ENCODE results near the gene NECAB3.

DNA sequence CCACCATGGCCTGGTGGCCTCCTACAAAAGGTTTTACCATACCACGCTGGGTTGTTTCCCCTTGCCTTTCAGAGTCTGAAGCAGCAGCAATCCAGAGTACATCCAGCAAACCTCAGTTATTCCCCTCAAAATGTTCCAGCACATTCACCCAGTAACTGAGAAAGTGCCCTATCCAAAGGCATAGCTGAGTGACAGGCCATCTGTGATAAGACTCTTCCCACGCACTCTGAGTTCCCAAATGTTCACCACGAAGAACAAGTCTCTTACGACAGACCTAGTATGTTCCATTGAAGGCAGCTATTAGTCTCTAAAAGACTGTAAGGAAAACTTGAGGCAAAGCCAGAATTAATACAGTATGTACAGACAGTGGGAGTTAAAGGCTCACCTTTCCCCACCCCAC lies 43.7 kb downstream of the NECAB3 start:
- TF ChIP-seq, protein P1, sequence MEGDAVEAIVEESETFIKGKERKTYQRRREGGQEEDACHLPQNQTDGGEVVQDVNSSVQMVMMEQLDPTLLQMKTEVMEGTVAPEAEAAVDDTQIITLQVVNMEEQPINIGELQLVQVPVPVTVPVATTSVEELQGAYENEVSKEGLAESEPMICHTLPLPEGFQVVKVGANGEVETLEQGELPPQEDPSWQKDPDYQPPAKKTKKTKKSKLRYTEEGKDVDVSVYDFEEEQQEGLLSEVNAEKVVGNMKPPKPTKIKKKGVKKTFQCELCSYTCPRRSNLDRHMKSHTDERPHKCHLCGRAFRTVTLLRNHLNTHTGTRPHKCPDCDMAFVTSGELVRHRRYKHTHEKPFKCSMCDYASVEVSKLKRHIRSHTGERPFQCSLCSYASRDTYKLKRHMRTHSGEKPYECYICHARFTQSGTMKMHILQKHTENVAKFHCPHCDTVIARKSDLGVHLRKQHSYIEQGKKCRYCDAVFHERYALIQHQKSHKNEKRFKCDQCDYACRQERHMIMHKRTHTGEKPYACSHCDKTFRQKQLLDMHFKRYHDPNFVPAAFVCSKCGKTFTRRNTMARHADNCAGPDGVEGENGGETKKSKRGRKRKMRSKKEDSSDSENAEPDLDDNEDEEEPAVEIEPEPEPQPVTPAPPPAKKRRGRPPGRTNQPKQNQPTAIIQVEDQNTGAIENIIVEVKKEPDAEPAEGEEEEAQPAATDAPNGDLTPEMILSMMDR (IDR thresholded peaks at IDR 0.05): no peak
- TF ChIP-seq POLR2AphosphoS5 (IDR thresholded peaks at IDR 0.05): no peak
